ENCODE measurements around the gene FBF1. TPM values are rescaled to one million over a fixed set of nuclear protein-coding genes. Genes with fewer than 3 reads are reported as not detected.

FBF1 gene
- total RNA-seq, 1 experiment from 2014 or later, result 9.1 TPM

- no peak for DNase-seq (ENCODE audit: extremely low read depth, low read depth)
Measured at GRCh38 chr17:75959051-75959838, 18.4 kb upstream of the FBF1 start.

- DNase-seq (ENCODE audit: extremely low read depth, low read depth), result no peak
Measured at GRCh38 chr17:75950855-75951554, 10.2 kb upstream of the FBF1 start.

GRCh38 chr17:75950421-75950820 lies 9.6 kb upstream of the FBF1 start:
- no peak for DNase-seq (ENCODE audit: extremely low read depth, low read depth)

- no peak for DNase-seq (ENCODE audit: extremely low read depth, low read depth)
Measured at GRCh38 chr17:75945211-75945610, 4.4 kb upstream of the FBF1 start.

- no peak for DNase-seq (ENCODE audit: extremely low read depth, low read depth)
Measured at GRCh38 chr17:75943491-75943890, 2.6 kb upstream of the FBF1 start.

- DNase-seq (ENCODE audit: extremely low read depth, low read depth), result no peak
Measured at GRCh38 chr17:75942473-75942872, 1.6 kb upstream of the FBF1 start.

GRCh38 chr17:75941442-75941819 lies 589 bp upstream of the FBF1 start:
- DNase-seq (ENCODE audit: extremely low read depth, low read depth), result no peak

- no peak for DNase-seq (ENCODE audit: extremely low read depth, low read depth)
Measured at GRCh38 chr17:75937652-75938051, 3.2 kb downstream of the FBF1 start.

GRCh38 chr17:75933808-75934207 lies 7.0 kb downstream of the FBF1 start:
- no peak for DNase-seq (ENCODE audit: extremely low read depth, low read depth)

GRCh38 chr17:75932852-75933251 lies 8.0 kb downstream of the FBF1 start:
- no peak for DNase-seq (ENCODE audit: extremely low read depth, low read depth)

GRCh38 chr17:75931062-75931461 lies 9.8 kb downstream of the FBF1 start:
- no peak for DNase-seq (ENCODE audit: extremely low read depth, low read depth)

GRCh38 chr17:75927286-75927922 lies 13.4 kb downstream of the FBF1 start:
- no peak for DNase-seq (ENCODE audit: extremely low read depth, low read depth)

- no peak for DNase-seq (ENCODE audit: extremely low read depth, low read depth)
Measured at GRCh38 chr17:75926456-75926855, 14.4 kb downstream of the FBF1 start.

- DNase-seq (ENCODE audit: extremely low read depth, low read depth), result no peak
Measured at GRCh38 chr17:75925912-75926311, 14.9 kb downstream of the FBF1 start.

- no peak for DNase-seq (ENCODE audit: extremely low read depth, low read depth)
Measured at GRCh38 chr17:75925103-75925502, 15.7 kb downstream of the FBF1 start.

- DNase-seq (ENCODE audit: extremely low read depth, low read depth), result no peak
Measured at GRCh38 chr17:75922963-75923874, 17.6 kb downstream of the FBF1 start.

- no peak for DNase-seq (ENCODE audit: extremely low read depth, low read depth)
Measured at GRCh38 chr17:75922173-75922961, 18.5 kb downstream of the FBF1 start.

GRCh38 chr17:75921596-75921995 lies 19.2 kb downstream of the FBF1 start:
- DNase-seq (ENCODE audit: extremely low read depth, low read depth), result no peak

- DNase-seq (ENCODE audit: extremely low read depth, low read depth), result no peak
Measured at GRCh38 chr17:75920045-75920560, 20.7 kb downstream of the FBF1 start.

GRCh38 chr17:75919611-75920010 lies 21.2 kb downstream of the FBF1 start:
- DNase-seq (ENCODE audit: extremely low read depth, low read depth), result no peak

All from NCI-H460 (cell line).